Naive thymus-derived CD4-positive, alpha-beta T cell (primary cell): Measurements from ENCODE around the gene LACTB. TPM values are rescaled to one million over a fixed set of nuclear protein-coding genes. Genes with fewer than 3 reads are reported as not detected.

ENCODE experiments used
- ATAC-seq: fragments of 150-1000 bp; cut with Tn5 transposase; 2 replicates; pipeline ENCODE4 v1.10.0; 2021; ENCODE audit warnings: mild to moderate bottlenecking, moderate library complexity
- CTCF ChIA-PET: fragments of 350-600 bp; sonication (Branson Sonifier 250); formaldehyde crosslinking; loops from one replicate; lab custom pipeline; 2021; ENCODE audit warnings: antibody characterized with exemption; lab: Charles Lee
- POLR2A ChIA-PET: fragments of 350-600 bp; sonication (Branson Sonifier 250); formaldehyde crosslinking; loops from one replicate; lab custom pipeline; 2021; ENCODE audit warnings: antibody characterized with exemption, inconsistent platforms; lab: Charles Lee
- DNase-seq, 9 donors: peaks; one replicate each; pipeline versions ENCODE4 v3.0.0 to v3.0.0-alpha.2; 2020 to 2022; ENCODE audit warnings: mixed read lengths in 1 of 9
- H3K27ac ChIP-seq: one replicate; pipeline ENCODE4 v1.7.0; 2013; ENCODE audit warnings: mild to moderate bottlenecking, low read depth, low read length, moderate library complexity
- H3K27me3 ChIP-seq, 2 donors: one replicate each; pipeline ENCODE4 v1.7.0; 2013; ENCODE audit warnings: low read length in 2 of 2, mild to moderate bottlenecking in 2 of 2, moderate library complexity in 2 of 2; ENCODE audit not compliant: control insufficient read depth in 2 of 2, insufficient read depth in 2 of 2
- H3K36me3 ChIP-seq, 3 experiments: 1 replicate in 2 of 3; 2 replicates in 1 of 3; pipeline ENCODE4 v1.7.0; 2013; ENCODE audit warnings: low read length in 3 of 3, mild to moderate bottlenecking in 3 of 3, moderate library complexity in 1 of 3; ENCODE audit not compliant: insufficient read depth in 3 of 3, control insufficient read depth in 2 of 3
- H3K4me1 ChIP-seq, 2 donors: one replicate each; pipeline ENCODE4 v1.7.0; 2013; ENCODE audit warnings: low read length in 2 of 2, mild to moderate bottlenecking in 2 of 2, moderate library complexity in 1 of 2; ENCODE audit not compliant: control insufficient read depth in 2 of 2, insufficient read depth in 2 of 2
- H3K4me3 ChIP-seq: 2 replicates; pipeline ENCODE4 v1.7.0; 2013; ENCODE audit warnings: mild to moderate bottlenecking, low read length
- H3K9me3 ChIP-seq, 3 experiments: 1 replicate in 2 of 3; 2 replicates in 1 of 3; pipeline ENCODE4 v1.7.0; 2013; ENCODE audit warnings: low read length in 3 of 3; ENCODE audit not compliant: control insufficient read depth in 2 of 3
- H3K27ac Mint-ChIP-seq, 9 donors: one replicate each; pipeline ENCODE4 v1.8.0; 2020 to 2022; ENCODE audit warnings: mixed read lengths in 9 of 9, mild to moderate bottlenecking in 8 of 9, moderate library complexity in 5 of 9, inconsistent platforms in 2 of 9
- H3K27me3 Mint-ChIP-seq, 5 donors: one replicate each; pipeline ENCODE4 v1.8.0; 2021 to 2022; ENCODE audit warnings: mixed read lengths in 5 of 5, mild to moderate bottlenecking in 1 of 5
- H3K36me3 Mint-ChIP-seq, 5 donors: one replicate each; pipeline ENCODE4 v1.8.0; 2020 to 2022; ENCODE audit warnings: mixed read lengths in 5 of 5, mild to moderate bottlenecking in 3 of 5, inconsistent platforms in 1 of 5
- H3K4me1 Mint-ChIP-seq, 7 donors: one replicate each; pipeline ENCODE4 v1.8.0; 2020 to 2022; ENCODE audit warnings: mixed read lengths in 7 of 7, mild to moderate bottlenecking in 3 of 7, inconsistent platforms in 1 of 7
- H3K4me3 Mint-ChIP-seq, 10 donors: one replicate each; pipeline ENCODE4 v1.8.0; 2020 to 2022; ENCODE audit warnings: mild to moderate bottlenecking in 10 of 10, mixed read lengths in 10 of 10, moderate library complexity in 6 of 10, inconsistent platforms in 2 of 10
- H3K9me3 Mint-ChIP-seq, 11 donors: one replicate each; pipeline ENCODE4 v1.8.0; 2020 to 2022; ENCODE audit warnings: mixed read lengths in 11 of 11, mild to moderate bottlenecking in 4 of 11, inconsistent platforms in 1 of 11, moderate library complexity in 1 of 11
- intact Hi-C, 2 donors: fragments of 100-400 bp; cut with micrococcal nuclease; formaldehyde crosslinking; loops; one replicate each; pipeline ENCODE4 v1.15.1; 2023
- polyA plus RNA-seq, 2 donors: library from polyadenylated mRNA; unstranded; fragments of 300-500 nt; fragmentation: Illumina TruSeq; gene quantifications; one replicate each; pipeline ENCODE4 v1.2.3, GENCODE V29; 2021
- total RNA-seq, 6 experiments: library from RNA in 5 of 6; stranded (reverse) in 5 of 6; gene quantifications; 1 replicate in 5 of 6; 2 replicates in 1 of 6; pipeline ENCODE4 v1.2.3 and lab custom pipeline; 2021 to 2026

Gene LACTB
- total and polyA plus RNA-seq, 7 experiments from 2014 or later = 8.2 to 23.2 (median 10.4) TPM

DNA sequence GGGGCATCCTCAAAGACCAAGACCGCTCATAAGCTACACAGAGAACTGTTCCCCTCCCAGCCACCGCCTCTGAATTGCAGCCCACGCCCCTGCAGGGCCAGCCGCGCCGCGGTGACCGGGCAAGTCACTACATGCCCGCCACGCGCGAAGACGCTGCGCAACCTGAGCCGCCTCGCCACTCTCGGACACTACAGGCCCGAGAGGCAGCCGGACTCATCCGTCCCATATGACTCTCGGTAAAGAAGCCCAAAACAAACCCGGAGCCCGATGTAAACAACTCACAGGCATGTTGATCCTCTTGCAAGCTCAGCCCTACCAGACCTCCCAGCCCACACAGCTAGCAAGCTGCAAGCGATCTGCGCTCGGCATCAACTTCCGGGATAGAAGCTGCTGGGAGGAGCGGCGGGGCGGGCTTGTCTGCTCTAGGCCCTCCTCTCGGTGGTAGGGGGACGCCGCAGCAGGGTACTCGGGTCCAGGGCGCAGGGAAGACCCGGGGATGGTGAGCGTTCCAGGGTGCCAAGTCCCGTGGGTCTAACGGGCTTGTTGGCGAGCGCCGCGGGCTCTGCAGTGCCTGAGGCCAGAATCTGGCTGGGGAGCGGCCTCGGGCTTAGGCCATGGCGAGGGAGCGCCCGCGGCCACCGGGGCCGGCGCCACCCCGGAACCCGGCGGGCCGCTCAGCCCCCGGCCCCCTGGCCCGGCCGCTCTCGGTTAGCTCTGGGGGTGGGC lies 35.6 kb downstream of the LACTB start, which contains the start of gene RPS27L:
TSS of gene RPS27L (minus strand) at position 360 of the 726 bp plus-strand sequence. CDS start at position 288, 72 bp downstream.
- POLR2A ChIA-PET = interaction anchor here (0.7 to 5.3 kb wide), 23 partner anchors 8 to 935 kb away, joined by 3 to 49 read pairs (median 5); partner anchors contain the start of genes APH1B and RAB8B

DNA sequence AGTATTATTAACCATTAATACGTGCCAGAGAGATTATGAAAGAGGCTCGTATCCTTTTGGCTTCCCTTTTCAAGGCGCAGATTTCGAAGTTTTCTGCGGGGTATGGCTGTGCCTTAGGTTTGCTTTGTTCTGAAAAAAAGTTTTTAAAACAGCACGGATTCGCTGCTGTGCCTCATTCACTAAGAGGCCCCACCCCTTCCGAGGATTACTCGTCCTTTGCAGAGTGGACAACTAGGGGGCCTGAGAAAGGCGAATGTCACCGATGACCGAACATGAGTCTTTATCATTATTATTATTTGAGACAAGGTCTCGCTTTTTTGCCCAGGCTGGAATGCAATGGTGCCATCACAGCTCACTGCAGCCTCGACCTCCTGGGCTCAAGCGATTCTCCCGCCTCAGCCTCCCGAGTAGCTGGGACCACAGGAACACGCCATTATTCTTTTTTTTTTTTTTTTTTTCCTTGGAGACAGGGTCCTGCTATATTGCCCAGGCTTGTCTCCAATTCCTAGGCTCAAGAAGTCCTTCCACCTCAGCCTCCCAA lies 36.3 kb downstream of the LACTB start:
- ATAC-seq = peak; percentile 50
- Mint-ChIP-seq H3K36me3 (peaks cover 0 to 24% (median 5%) of the 10 kb centered on the region in 5 donors), H3K4me1 (peaks cover 4 to 35% (median 25%) of the 10 kb centered on the region in 7 donors), H3K27ac (peak overlapping the region; percentile 86 to 98 (median 93)), H3K27me3 (no peaks in the 10 kb centered on the region), H3K4me3 (peak overlapping the region; percentile 86 to 100 (median 97)), H3K9me3 (no peaks in the 10 kb centered on the region)
- Histone ChIP-seq H3K9me3 (no peaks in the 10 kb centered on the region), H3K27me3 (no peaks in the 10 kb centered on the region), H3K27ac (peak overlapping the region; percentile 86), H3K36me3 (peaks cover 0 to 9% (median 0%) of the 10 kb centered on the region in 3 experiments), H3K4me1 (peaks cover 10 to 11% of the 10 kb centered on the region in 2 donors), H3K4me3 (peak overlapping the region; percentile 100)
- POLR2A ChIA-PET = interaction anchor here (0.7 to 5.3 kb wide), 20 partner anchors 9 to 935 kb away, joined by 3 to 49 read pairs (median 4); partner anchors contain the start of genes APH1B and RAB8B
- CTCF ChIA-PET = interaction anchor here (0.8 to 1.4 kb wide), 3 partner anchors 13 to 74 kb away, joined by 3 to 4 read pairs (median 3); no protein-coding TSS in a partner anchor
- intact Hi-C loops = loop anchor here (1.0 to 5.0 kb wide), 10 partner anchors 15 to 130 kb away; partner anchors contain the start of genes APH1B (in 2 of the 2), LACTB (in 2 of the 2) and RAB8B (in 1 of the 2)
- DNase-seq = peak in 4 of 9 donors; percentile 16 to 42 (median 29)

More for the DNA sequence above, 35.6 kb downstream of the LACTB start, which contains the start of gene RPS27L:
- Histone ChIP-seq H3K27me3 (no peaks in the 10 kb centered on the region), H3K4me1 (peaks cover 10 to 11% of the 10 kb centered on the region in 2 donors), H3K9me3 (no peaks in the 10 kb centered on the region), H3K4me3 (peak within 1 kb of the TSS; percentile 100), H3K27ac (peak within 1 kb of the TSS; percentile 86), H3K36me3 (peaks cover 0 to 9% (median 0%) of the 10 kb centered on the region in 3 experiments)
- peak within 1 kb of the TSS; percentile 89 to 100 (median 98) for H3K4me3 Mint-ChIP-seq
- peaks cover 0 to 29% (median 5%) of the 10 kb centered on the region in 5 donors for H3K36me3 Mint-ChIP-seq
- H3K27ac Mint-ChIP-seq = peak within 1 kb of the TSS; percentile 93 to 99 (median 97)
- H3K27me3 Mint-ChIP-seq = no peaks in the 10 kb centered on the region
- DNase-seq = peak; percentile 72 to 89 (median 84)
- peak; percentile 97 for ATAC-seq
- intact Hi-C loops = loop anchor here (1.0 to 5.0 kb wide), 10 partner anchors 14 to 131 kb away; partner anchors contain the start of genes APH1B (in 2 of the 2), LACTB (in 2 of the 2) and RAB8B (in 1 of the 2)
- H3K9me3 Mint-ChIP-seq = no peaks in the 10 kb centered on the region
- peaks cover 4 to 37% (median 25%) of the 10 kb centered on the region in 7 donors for H3K4me1 Mint-ChIP-seq
- CTCF ChIA-PET = interaction anchor here (0.5 to 1.4 kb wide), 7 partner anchors 12 to 1827 kb away, joined by 3 to 4 read pairs (median 4); no protein-coding TSS in a partner anchor

DNA sequence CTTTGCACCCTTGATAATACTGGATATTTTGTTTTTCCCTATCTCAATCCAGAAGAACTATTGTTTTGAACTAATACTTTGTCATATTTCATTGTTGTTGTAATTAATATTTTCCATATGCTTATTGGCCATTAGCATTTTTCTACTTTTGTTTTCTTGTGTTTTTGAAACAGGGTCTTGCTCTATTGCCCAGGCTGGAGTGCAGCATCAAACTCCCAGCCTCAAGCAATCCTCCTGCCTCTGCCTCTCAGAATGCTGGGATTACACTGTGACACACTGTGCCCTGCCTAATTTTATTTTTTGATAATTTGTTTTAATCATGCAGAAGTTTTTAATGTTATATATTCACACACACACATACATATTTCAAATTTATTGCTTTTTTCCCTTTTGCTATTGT lies 39.0 kb downstream of the LACTB start:
- no peak overlapping the region for H3K4me3 Mint-ChIP-seq
- POLR2A ChIA-PET = interaction anchor here (1.1 kb wide), 1 partner anchor 33 kb away, joined by 3 read pairs; no protein-coding TSS in a partner anchor

DNA sequence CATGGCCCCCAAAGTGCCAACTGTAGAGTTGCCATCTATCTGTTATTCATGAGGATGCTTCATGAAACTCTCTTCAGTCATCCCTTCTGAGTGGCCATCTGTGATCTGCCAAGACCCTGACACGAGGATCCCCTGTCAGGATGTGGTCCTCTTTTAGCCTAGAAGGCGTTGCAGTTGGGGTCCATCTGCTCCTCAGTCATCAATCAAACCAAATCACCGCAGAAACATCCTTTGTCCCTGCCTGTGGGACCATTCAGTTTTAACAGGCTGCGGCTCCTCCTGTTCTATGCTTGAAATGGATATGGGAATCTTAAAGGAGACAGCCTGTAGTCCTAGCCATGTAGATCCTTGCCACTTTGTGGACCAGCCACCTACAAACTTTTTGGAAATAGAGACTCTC lies 41.6 kb downstream of the LACTB start:
- no peak for DNase-seq
- Mint-ChIP-seq H3K9me3 (no peaks in the 10 kb centered on the region), H3K27me3 (peaks cover 0 to 2% (median 0%) of the 10 kb centered on the region in 5 donors), H3K4me1 (peaks cover 0 to 14% (median 6%) of the 10 kb centered on the region in 7 donors), H3K27ac (no peak overlapping the region), H3K36me3 (peaks cover 0 to 3% (median 0%) of the 10 kb centered on the region in 5 donors), H3K4me3 (no peak overlapping the region)
- peaks cover 1 to 2% of the 10 kb centered on the region in 2 donors for H3K4me1 ChIP-seq
- H3K4me3 ChIP-seq = no peak overlapping the region
- intact Hi-C loops = no loop called here
- ATAC-seq = no peak
- no peaks in the 10 kb centered on the region for H3K27me3 ChIP-seq
- POLR2A ChIA-PET = no interaction called here
- no peak overlapping the region for H3K27ac ChIP-seq
- no peaks in the 10 kb centered on the region for H3K36me3 ChIP-seq
- CTCF ChIA-PET = no interaction called here
- no peaks in the 10 kb centered on the region for H3K9me3 ChIP-seq

More for the DNA sequence above, 39.0 kb downstream of the LACTB start:
- ATAC-seq (no peak), DNase-seq (no peak)
- Histone ChIP-seq H3K27me3 (no peaks in the 10 kb centered on the region), H3K27ac (no peak overlapping the region), H3K4me1 (peaks cover 6 to 7% of the 10 kb centered on the region in 2 donors), H3K4me3 (no peak overlapping the region), H3K36me3 (peaks cover 0 to 9% (median 0%) of the 10 kb centered on the region in 3 experiments), H3K9me3 (no peaks in the 10 kb centered on the region)
- no peaks in the 10 kb centered on the region for H3K27me3 Mint-ChIP-seq
- H3K4me1 Mint-ChIP-seq = peaks cover 0 to 19% (median 11%) of the 10 kb centered on the region in 7 donors
- intact Hi-C loops = no loop called here
- H3K36me3 Mint-ChIP-seq = peaks cover 0 to 12% (median 0%) of the 10 kb centered on the region in 5 donors
- peak overlapping the region in 1 of 9 donors; percentile 21 for H3K27ac Mint-ChIP-seq
- H3K9me3 Mint-ChIP-seq = no peaks in the 10 kb centered on the region
- CTCF ChIA-PET = no interaction called here

DNA sequence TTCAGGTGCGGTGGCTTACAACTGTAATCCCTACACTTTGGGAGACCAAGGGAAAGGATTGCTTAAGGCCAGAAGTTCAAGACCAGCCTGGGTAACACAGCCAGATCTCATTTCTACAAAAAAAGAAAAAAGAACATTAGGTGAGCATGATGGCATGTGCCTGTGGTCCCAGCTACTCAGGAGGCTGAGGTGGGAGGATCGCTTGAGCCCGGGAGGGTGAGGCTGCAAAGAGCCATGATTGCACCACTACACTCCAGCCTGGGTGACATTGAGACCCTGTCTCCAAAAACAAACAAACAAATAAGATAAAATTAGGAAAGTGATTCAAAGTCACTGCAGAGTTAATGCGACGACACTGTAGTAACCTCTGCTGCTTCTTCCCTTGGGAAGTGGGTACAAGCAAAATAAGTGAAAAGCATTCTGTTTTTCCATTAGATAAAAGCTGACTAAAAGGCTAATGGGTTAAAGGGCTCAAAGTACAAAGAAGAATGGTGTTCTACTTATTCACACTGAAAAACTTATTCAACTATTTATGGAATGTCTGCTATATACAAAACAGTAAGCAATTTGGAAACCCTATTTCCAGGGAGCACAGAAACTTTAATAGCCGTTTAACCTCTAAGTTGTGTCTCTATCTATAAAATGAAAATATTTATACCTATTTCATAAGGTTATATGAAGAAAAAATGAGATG lies 43.7 kb downstream of the LACTB start:
- DNase-seq (no peak), ATAC-seq (no peak)
- H3K9me3 ChIP-seq = no peaks in the 10 kb centered on the region
- Mint-ChIP-seq H3K36me3 (no peaks in the 10 kb centered on the region), H3K9me3 (no peaks in the 10 kb centered on the region), H3K27ac (no peak overlapping the region), H3K4me1 (peaks cover 0 to 6% (median 5%) of the 10 kb centered on the region in 7 donors), H3K27me3 (peaks cover 0 to 2% (median 0%) of the 10 kb centered on the region in 5 donors), H3K4me3 (no peak overlapping the region)
- H3K4me3 ChIP-seq = no peak overlapping the region
- CTCF ChIA-PET = interaction anchor here (1.5 kb wide), 1 partner anchor 237 kb away, joined by 3 read pairs; no protein-coding TSS in a partner anchor
- H3K36me3 ChIP-seq = no peaks in the 10 kb centered on the region
- H3K27me3 ChIP-seq = no peaks in the 10 kb centered on the region
- H3K27ac ChIP-seq = no peak overlapping the region
- POLR2A ChIA-PET = interaction anchor here (1.4 kb wide), 2 partner anchors 14 to 26 kb away, joined by 3 read pairs; no protein-coding TSS in a partner anchor
- no peaks in the 10 kb centered on the region for H3K4me1 ChIP-seq
- intact Hi-C loops = no loop called here
